CD1c-positive myeloid dendritic cell (primary cell): ENCODE results near the gene CERS1.
A peak's percentile ranks its signal among the peaks of the same experiment; 100 is the strongest.

ENCODE experiments used
- DNase-seq: peaks from one replicate; pipeline ENCODE4 v3.0.0-alpha.2; 2016; ENCODE audit errors: extremely low spot score

Gene CERS1

DNA sequence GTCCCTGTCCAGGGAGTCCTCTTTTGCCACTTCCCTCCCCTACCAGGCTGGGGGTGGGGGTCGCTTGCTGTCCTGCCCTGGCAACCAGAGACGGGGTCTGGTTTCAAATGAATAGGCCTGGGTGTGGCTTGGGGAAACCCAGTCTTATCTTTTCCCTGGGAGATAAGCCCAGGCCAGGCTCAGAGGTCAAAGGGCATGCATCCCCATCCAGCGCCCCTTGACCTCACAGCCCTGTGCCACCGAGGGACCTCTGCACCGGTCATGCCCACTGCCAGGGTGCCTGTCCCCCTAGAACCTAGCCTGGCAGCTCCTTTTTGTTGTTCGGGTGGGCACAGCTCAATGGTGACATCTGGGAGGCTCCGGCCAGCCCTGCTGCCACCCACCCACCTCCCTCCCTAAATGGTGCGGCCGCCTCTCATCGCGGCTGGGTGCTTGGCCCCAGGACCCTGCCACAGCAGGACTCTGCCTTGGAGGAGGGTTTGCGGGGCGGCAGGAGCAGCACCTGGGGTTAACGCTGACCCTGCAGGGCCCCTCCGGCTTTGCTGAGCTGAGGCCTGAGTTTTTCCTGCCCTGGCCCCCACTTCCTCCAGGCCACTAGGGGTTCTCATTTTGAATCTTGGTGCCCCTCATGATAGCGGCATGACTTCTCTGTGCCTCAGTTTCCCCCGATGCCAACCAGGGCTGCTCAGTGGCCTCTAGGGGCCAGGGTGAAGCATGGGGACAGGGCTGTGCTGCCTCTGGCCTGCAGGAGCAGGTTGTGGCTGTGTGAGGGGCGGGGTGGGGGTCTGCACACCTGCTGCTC is 2.9 kb upstream of the CERS1 start:
- DNase-seq = no peak

DNA sequence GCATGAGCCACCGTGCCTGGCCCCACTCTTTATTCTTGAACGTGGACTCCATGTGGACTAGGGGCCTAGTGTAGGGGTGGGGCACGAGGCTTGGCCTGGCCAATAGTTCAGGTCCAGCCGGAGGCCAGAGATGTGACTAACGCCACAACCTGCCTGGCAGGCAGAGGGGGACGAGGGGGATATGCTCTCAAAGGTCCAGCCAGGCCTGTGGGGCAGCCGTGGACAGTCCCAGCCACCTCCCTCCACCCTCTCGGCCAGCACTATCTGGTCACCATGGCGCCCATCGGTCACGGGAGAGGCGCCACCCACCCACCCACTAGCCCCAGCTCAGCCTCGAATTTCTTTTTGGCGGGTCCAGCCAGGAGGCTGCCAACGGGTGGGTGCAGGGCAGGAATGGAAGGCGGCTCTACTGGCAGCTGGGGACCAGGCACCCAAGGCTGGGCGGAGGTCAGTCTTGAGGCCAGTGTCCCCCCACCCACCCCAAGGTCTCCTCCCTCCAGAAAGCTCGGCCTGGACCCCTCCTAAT is 2.2 kb upstream of the CERS1 start:
- DNase-seq = peak; percentile 12

DNA sequence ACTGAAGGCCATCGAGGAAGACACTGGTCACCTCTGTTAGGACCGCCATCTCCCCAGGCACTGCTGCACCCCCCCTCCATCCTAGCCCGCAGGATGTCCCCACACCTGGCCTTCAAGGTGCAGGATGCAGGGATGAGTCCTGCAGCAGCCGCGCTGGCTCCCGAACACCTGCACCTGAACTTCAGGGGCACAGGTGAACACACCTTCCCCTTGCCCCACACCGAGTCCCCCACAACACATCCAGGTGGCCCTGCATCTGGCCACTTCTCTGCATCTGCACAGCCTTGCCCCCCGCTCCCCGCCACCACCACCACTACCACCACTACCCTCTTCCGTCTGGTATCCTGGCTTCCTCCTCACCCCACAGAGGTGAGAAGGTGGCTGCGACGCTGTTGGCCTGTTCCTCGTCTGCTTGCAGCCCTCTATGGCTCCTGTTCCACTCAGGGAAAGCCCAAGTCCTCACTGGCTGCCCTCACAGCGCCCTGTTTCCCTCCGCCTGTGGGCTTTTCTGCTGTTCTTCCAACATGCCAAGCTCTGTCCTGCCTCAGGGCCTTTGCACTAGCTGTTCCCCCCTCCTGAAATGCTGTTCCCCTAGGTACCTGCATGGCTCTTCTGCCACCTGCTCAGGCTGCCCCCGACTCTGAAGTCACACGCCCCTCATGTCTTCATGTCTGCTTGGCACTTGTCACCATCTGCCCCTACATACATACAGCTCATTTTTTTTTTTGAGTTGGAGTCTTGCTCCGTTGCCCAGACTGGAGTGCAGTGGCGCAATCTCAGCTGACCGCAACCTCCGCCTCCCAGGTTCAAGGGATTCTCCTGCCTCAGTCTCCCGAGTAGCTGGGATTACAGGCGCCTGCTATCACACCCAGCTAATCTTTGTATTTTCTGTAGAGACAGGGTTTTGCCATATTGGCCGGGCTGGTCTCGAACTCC is 1.4 kb upstream of the CERS1 start:
- no peak for DNase-seq

DNA sequence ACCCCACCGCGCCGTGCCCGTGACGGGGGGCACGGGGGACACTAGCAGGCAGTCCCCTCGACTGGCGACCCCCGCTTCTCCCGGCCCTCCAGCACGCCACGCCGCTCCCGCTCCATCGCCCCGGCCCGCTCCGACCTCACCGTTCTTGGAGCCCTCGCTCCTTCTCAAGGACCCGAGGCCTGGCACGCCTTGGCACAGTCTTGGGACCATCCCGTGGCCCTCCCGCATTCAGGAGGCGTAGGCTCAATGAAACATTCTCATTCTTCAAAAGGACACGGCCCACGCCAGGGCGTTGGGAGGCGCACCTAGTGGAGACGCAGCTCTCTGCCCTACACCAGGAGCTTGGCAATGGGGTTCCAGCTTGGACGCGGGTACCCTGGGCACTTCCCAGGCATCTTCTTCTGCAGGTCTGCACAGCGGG is 473 bp upstream of the CERS1 start:
- DNase-seq = no peak

DNA sequence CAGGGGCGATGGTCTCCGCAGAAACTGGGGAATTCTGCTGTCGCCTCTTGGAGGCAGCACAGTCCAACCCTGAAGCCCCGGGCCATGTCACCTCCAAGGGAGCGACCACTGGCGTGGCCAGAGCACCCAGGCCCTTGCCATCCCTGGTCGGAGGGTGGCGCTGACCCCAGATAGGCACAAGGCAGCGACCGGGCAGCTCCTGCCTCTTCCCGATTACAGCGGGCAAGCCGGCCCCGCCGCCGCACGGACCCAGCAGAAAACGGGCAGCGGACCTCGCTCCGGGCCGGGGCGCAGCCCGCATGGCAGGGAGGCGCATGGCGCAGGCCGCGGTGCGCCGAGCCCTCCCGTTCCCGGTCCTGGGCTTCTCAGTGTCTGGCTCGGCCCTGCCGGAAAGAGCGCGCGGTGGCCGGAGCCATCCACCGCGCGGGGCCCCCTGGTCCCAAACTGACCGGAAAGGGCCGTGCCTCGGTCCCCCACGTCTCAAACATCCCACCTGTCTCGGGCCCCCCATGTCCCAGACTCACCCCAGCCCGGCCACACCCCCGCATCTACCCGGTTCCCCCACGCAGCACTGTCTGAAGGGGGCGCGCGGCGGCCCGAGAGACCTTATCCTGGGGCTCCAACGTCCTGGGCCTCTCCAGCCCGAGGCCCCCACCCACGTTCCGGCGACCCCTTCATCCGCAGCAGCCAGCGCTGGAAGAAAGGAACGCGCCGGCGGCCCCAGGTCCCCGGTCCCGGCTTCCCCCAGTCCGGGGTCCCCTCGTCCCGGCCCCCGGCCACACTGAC is 727 bp downstream of the CERS1 start:
- peak; percentile 23 for DNase-seq

DNA sequence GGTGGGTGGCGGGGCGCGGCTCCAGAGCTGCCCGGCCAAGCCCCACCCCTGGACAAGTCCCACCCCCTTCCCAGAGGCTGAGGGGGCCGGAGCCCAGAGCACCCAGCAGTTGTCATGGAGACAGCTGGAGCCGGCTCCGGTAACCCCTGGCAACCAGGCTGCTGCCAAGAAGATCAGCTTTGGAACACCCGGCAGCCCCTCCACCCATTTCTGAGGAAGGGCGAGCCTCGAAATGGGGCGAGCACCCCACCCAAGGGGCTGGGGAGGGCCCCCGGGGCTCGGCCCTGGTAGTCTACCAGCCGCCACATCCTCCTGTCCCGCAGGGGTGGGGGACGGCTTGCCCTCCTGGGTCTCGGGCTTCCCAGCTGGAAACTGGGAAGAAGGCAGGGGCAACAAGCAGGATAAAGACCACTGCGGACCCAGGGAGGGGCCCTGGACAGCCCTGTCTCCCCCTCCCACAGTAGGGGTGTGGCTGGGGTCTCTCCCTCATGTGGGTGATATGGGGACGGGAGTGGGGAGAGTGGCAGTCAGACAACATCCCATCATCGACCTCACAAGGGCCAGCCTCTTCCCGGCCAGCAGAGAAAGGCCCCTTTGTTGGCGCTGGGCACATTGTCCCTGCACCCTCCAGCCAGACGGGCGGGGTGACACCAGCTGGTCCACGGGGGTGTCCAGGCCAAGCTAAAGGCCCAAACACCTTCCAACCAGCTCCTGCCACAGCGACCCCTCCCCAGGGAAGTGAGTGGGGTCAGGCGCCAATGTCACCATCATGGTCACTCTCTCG is 1.5 kb downstream of the CERS1 start:
- no peak for DNase-seq

DNA sequence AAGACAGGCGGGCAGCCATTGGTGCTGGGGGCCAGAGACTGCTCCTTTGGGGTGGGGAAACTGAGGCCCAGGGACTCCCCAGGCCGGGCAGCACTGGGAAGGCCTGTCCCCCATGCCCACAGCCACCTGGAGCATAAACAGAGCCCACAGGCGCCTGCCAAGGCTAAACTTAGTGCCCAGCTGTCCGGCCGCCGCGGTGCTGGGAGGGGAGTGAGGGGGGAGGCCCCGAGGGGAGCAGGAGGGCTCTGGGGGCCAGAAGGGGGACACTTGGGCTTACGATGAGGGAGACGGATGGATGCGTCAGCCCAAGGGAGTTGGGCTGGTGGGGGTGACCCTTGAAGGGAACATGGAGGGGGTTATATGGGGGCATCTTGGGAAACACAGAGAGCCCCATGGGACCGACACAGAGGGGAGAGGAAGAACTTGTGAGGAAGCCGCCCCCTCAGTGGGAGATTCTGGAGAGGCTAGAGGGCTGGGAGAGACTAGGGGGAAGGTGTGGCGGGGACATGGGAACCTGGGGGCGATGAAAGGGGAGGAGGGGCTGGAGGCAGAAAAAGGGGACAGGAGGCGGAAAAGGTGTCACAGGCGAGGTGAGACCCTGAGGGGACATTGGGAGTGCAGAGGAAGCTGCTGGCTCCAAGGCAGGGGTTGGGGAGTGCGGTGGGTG is 2.2 kb downstream of the CERS1 start:
- no peak for DNase-seq

DNA sequence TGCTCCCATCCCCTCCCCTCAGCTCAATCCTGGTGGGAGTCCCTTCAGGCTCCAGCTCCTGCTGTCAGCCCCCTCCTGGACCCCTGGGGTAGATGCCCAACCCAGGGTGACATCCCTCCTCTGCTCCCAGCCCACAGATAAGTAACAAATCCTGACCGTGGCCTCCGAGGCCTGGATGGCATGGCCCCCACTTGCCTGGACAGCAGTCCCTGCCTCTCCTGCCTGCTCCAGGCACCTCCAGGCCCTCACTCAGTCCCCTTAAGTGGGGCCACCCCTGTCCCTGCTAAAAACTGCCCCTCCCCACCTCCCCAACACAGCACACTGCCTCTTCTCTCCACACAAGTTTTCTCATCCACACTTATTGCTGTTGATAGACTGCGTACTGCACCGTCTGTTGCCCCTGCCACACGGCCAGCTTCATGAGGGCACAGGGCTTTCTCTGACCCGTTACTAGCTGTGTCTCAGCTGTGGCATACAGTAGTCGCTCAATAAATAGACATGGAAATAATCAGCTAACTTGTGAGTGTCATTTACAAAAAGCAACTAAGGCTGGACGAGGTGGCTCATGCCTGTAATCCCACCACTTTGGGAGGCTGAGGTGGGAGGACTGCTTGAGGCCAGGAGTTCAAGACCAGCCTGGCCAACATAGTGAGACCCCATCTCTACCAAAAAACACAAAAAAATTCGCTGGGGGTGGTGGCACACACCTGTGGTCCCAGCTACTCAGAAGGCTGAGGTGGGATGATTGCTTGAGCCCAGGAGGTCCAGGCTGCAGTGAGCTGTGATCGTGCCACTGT is 5.8 kb downstream of the CERS1 start:
- no peak for DNase-seq

DNA sequence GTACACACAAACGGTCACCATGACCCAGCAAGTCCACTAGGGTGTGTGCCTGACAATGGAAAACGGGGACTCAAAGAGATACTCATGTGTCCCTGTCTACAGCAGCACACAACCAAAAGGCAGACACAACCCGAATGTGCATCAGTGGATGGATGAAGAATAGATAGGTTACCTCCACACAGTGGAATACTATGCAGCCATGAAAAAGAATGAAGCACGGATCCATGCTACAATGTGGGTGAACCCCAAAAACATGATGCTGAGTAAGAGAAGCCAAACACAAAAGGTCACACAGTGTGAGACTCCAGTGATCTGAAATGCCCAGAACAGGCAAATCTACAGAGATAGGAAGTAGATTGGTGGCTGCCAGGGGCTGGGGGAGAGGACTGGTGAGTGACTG is 9.0 kb downstream of the CERS1 start:
- no peak for DNase-seq

DNA sequence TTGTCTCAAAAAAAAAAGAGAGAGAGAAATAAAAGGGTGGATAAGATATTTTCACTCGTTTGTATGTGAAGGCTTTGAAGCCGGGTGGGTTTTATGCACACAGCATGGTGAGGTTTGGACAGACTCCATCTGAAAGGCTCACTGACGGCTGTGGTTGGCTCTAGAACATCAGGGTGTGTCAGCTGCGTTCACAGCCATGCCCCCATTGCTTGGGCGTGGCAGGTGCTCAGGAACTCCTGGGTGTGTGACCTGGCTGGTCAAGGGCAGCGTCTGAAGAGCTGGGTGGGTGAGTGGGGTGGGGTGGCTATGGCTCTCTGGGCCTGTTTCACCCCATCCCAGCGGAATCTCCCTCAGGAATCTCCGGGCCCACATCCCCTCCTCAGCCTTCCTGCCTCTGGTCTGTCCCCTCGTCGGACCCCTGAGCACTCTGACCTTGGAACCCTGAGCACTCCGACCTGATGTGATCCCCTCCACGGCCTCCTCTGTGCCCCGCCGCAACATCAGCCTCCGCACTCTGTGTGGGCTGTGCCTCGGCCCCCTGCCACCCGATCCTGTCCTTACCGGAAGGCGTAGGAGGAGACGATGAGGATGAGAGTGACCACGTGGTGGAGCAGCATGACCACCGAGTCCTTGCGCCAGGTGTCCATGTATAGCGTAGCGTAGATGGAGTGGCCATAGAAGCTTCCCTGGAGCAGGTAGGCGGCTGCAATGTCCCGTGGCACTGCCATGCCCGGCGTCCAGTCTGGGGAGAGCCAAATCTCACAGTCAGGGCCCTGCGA is 12.2 kb downstream of the CERS1 start:
- no peak for DNase-seq

DNA sequence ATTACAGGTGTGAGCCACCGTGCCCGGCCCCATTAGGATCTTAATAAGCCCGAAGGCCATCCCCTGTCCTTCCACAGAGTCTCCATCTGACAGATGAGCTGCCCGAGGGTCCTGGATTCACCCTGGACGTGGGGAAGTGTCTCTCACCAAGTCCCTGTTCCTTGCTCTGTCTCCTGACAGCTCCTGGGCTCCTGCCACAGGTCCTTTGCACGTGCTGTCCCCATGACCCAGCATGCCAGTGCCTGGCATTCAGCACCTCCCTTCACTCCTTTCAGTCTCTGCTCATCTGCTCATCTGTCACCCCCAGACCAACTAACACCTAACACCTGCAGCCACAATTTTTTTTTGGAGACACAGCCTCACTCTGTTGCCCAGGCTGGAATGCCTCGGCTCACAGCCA is 14.5 kb downstream of the CERS1 start:
- no peak for DNase-seq

DNA sequence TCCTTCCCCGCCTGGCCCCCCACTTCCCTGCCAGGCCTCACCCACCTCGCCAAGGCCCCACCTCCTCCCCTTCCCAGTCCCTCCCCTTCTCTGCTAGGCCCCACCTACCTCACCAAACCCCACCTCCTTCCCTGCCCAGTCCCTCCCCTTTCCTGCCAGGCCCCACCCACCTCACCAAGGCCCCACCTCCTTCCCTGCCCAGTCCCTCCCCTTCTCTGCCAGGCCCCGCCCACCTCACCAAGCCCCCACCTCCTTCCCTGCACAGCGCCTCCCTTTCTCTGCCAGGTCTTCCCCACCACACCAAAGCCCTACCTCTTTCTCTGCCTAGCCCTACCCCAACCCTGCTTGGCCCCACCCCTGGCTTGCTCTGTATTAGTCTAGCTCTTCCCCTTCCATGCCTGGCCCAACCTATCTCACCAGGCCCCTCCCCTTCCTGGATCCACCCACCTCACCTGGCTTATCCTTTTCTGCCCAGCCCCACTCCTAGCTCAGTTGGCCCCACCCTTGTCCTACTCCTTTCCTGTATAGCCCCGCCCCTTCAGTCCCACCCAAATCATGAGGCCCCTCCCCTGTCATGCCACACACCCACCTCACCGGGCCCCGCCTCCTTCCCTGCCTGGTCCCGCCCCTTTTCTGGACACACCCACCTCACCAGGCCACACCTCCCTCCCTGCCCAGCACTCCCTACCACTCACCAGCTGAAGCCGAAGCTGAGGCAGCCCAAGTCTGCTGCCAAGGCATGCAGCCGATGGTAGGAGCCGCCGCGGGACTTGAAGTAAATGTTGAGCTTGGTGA is 16.2 kb downstream of the CERS1 start:
- peak; percentile 30 for DNase-seq

DNA sequence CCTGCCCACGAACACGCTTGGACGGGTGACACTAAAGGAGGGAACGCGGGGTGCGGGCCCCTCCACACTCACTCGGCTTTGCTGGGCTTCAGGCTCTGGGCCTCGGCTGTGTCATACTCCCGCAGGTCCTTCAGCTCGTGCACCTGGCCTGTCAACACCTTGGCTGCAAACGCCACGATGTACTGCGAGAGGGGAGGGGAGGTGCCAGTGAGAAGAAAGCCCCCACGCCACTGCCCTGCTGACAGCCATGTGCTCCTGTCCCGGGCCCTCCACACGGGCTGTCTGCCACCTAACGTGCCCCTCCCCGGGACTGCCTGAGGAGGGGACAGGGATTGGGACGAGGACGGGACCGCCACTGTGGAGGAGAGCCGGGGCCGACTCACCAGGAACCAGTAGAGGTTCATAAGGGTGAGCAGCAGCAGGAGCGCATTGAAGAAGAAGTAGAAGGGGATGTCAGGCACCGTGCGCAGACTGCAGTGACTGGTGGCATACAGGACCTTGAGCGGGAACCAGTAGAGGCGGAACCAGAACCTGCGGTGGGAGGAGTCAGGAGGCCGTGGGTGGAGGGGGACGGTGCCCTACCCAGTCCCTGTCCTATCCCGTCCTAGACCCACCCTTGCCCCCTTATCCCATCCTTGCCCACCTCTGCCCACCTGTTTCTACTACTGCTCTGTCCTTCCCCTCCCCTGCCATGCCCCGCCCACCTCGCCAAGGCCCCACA is 16.9 kb downstream of the CERS1 start:
- no peak for DNase-seq

DNA sequence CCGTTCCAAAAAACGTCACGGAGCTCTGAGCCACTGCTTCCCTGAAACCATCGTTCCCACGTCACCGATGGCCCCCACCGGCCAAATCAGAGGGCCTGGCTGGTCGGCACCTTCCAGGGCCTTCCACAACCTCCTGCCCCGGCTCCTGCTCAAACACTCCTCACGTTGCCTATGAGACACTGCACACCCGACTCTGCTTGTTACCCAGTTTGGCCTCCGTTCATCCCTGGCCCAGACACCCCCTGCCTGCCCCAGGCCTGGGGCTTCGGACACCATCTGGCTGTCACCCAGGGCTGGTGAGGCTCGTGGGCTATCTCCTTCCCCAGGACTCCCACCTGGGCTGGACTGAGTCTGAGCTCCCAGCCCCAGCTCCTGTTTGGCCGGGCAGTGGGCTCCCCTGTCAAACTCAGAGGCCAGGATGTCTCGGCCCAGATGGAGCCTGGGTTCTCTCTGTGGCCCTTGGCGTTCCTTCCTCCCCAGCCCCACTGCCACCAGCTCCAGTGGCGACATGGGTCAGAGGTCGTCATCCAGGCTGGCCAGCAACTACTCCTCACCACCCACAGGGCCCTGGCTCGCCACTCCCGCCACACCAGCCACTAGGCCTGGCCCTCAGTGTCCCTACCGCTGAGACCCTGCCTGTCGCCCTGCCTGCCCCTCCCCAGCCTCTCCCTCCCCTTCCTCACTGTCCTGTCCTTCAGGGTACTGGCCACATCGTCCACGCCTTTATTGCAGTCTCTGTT is 17.7 kb downstream of the CERS1 start:
- DNase-seq = no peak

DNA sequence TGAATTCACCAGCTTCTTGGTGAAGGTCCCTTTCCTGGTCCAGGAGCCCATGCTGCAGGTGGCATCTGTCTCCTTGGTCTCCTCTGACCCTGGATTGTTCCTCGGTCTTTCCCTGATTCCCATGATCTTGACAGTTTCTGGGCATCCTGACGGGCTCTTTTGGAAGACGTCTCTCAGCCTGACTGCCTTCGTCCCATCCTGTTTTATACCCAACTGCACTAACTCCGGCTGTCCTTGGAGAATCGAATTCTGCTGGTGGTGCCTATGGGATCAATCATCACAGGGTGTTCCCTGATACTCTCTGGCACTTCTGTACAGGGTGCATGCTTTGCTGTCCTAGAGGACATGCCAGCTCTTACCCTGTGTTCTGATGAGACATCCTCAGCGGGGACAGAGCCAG is 19.1 kb downstream of the CERS1 start:
- no peak for DNase-seq

DNA sequence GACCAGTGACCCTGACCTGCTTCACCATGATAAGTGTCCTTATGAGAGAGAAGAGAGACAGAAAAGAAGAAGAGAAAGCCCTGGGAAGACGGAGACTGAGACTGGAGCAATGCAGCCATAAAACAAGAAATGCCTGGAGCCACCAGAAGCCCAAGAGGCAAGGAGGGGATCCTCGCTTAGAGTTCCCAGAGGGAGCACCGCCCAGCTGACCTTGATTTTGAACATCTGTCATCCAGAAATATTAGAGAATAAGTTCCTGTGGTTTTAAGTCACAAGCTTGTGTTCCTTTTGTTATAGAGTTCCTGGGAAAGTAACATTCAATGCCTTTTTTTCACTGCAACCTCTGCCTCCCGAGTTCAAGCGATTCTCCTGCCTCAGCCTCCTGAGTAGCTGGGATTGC is 20.2 kb downstream of the CERS1 start:
- DNase-seq = no peak

DNA sequence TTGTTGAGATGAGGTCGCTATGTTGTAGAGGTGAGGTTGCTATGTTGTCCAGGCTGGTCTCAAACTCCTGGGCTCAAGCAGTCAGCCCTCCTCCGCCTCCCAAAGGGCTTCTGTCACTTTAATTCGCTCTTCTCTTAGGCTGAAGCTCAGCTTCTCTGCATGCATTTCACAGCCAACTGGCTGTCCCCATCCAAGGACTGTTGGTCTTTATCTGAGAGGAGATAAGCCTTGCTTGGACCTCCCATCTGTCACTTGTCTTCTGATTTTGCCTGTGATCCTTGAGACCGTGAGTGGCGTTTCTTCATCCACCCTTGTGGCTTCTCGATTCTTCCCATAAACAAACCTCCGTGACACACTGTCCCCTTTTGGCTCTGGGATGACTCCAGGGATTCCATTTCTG is 24.4 kb downstream of the CERS1 start:
- DNase-seq = no peak
